HEK293 (cell line): ENCODE measurements around the gene PARD3B.

ENCODE experiments used
- CTCF ChIA-PET: fragments of 350-600 bp; formaldehyde crosslinking; extraction: SDS; loops from one replicate; lab custom pipeline; 2021; ENCODE audit warnings: antibody characterized with exemption; lab: Yijun Ruan, JAX
- POLR2A ChIA-PET: fragments of 300-600 bp; formaldehyde crosslinking; extraction: SDS; loops from one replicate; lab custom pipeline; 2020; ENCODE audit warnings: antibody characterized with exemption, inconsistent platforms; lab: Yijun Ruan, JAX
- H3K27ac ChIP-seq: fragments of 200-500 bp; sonication (Bioruptor generic); 2 replicates; pipeline ENCODE4 v1.5.1; 2014; ENCODE audit warnings: low read depth, low read length, control low read depth, inconsistent platforms; ENCODE audit errors: extremely low read depth
- H3K36me3 ChIP-seq, 2 experiments: fragments of 200-500 bp in 1 of 2; sonication (Bioruptor generic) in 1 of 2; 1 replicate in 1 of 2; 2 replicates in 1 of 2; pipeline ENCODE4 v1.5.1; 2014 to 2017; ENCODE audit warnings: inconsistent platforms in 2 of 2, low read length in 2 of 2; ENCODE audit not compliant: control insufficient read depth in 2 of 2, insufficient read depth in 1 of 2
- H3K4me1 ChIP-seq: fragments of 200-500 bp; sonication (Bioruptor generic); 2 replicates; pipeline ENCODE4 v1.5.1; 2014; ENCODE audit warnings: mild to moderate bottlenecking, low read length, inconsistent platforms; ENCODE audit not compliant: control insufficient read depth, insufficient read depth
- H3K4me3 ChIP-seq: 2 replicates; pipeline ENCODE4 v1.5.1; 2011; ENCODE audit warnings: low read depth, mild to moderate bottlenecking, control low read depth, low read length, moderate library complexity
- H3K9me3 ChIP-seq: fragments of 200-500 bp; sonication (Bioruptor generic); 2 replicates; pipeline ENCODE4 v1.5.1; 2014; ENCODE audit warnings: low read depth, low read length, inconsistent platforms; ENCODE audit not compliant: control insufficient read depth, insufficient read depth
- KLF8 ChIP-seq: fragments of 450-650 bp; formaldehyde crosslinking; IDR thresholded peaks from 2 replicates; pipeline ENCODE4 v1.5.1; 2016; ENCODE audit warnings: missing biosample characterization, missing genetic modification characterization
- MZF1 ChIP-seq: fragments of 450-650 bp; formaldehyde crosslinking; IDR thresholded peaks from 2 replicates; pipeline ENCODE4 v1.5.1; 2017; ENCODE audit warnings: missing biosample characterization, missing genetic modification characterization, borderline replicate concordance
- ZBTB11 ChIP-seq: fragments of 450-650 bp; formaldehyde crosslinking; conservative IDR thresholded peaks from 2 replicates; pipeline ENCODE4 v1.5.1; 2016; ENCODE audit warnings: low read depth, missing biosample characterization, missing genetic modification characterization
- ZFP69B ChIP-seq: fragments of 450-650 bp; formaldehyde crosslinking; IDR thresholded peaks from 2 replicates; pipeline ENCODE4 v1.5.1; 2016; ENCODE audit warnings: missing biosample characterization, missing genetic modification characterization
- ZNF140 ChIP-seq: fragments of 450-650 bp; formaldehyde crosslinking; IDR thresholded peaks from 2 replicates; pipeline ENCODE4 v1.5.1; 2016; ENCODE audit warnings: missing biosample characterization, missing genetic modification characterization
- ZNF221 ChIP-seq: fragments of 450-650 bp; formaldehyde crosslinking; IDR thresholded peaks from 2 replicates; pipeline ENCODE4 v1.5.1; 2017; ENCODE audit warnings: missing biosample characterization, missing genetic modification characterization, borderline replicate concordance
- ZNF302 ChIP-seq: fragments of 450-650 bp; formaldehyde crosslinking; IDR thresholded peaks from 2 replicates; pipeline ENCODE4 v1.5.1; 2016; ENCODE audit warnings: missing biosample characterization, missing genetic modification characterization, low read depth
- ZNF354C ChIP-seq: fragments of 450-650 bp; formaldehyde crosslinking; IDR thresholded peaks from 2 replicates; pipeline ENCODE4 v1.5.1; 2016; ENCODE audit warnings: missing biosample characterization, missing genetic modification characterization, low read depth, borderline replicate concordance
- ZNF362 ChIP-seq: fragments of 450-650 bp; formaldehyde crosslinking; IDR thresholded peaks from 2 replicates; pipeline ENCODE4 v1.5.1; 2016; ENCODE audit warnings: missing biosample characterization, missing genetic modification characterization
- ZNF398 ChIP-seq: fragments of 450-650 bp; formaldehyde crosslinking; IDR thresholded peaks from 2 replicates; pipeline ENCODE4 v1.5.1; 2017; ENCODE audit warnings: missing biosample characterization, missing genetic modification characterization
- ZNF560 ChIP-seq: fragments of 450-650 bp; formaldehyde crosslinking; IDR thresholded peaks from 2 replicates; pipeline ENCODE4 v1.5.1; 2017; ENCODE audit warnings: missing biosample characterization, missing genetic modification characterization, borderline replicate concordance
- ZNF626 ChIP-seq: fragments of 450-650 bp; sonication (Bioruptor Pico); formaldehyde crosslinking; IDR thresholded peaks from 2 replicates; pipeline ENCODE4 v1.5.1; 2018; ENCODE audit warnings: missing biosample characterization, missing genetic modification characterization, inconsistent platforms
- ZNF792 ChIP-seq: fragments of 450-650 bp; formaldehyde crosslinking; IDR thresholded peaks from 2 replicates; pipeline ENCODE4 v1.5.1; 2016; ENCODE audit warnings: missing biosample characterization, missing genetic modification characterization
- TF ChIP-seq, protein P1 (sequence below): fragments of 450-650 bp; formaldehyde crosslinking; IDR thresholded peaks from 2 replicates; pipeline ENCODE4 v1.5.1; 2016; ENCODE audit warnings: missing biosample characterization, missing genetic modification characterization

PARD3B gene

DNA sequence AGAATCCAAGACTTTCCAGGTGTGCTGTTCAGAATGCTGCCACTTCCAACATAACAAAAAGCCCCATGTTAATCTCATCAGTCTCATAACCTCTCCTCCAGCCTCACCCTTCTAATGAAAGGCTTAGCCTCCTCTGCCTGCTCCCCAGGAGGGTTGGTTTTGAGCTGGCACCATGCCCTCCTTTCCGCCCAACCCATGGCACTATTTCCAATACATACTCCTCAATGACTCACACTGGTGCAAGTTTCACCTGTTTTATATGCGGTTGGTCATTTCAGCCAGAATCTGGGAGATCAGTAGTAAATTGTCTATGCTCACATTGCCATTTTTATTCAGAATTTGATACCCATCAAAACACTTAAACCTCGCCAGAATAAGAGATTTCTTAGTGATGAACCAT, 979.4 kb downstream of the PARD3B start (continued):
- TF ChIP-seq ZNF398 (tag by site-specific recombination): no peak
- TF ChIP-seq KLF8 (tag by site-specific recombination): no peak

DNA sequence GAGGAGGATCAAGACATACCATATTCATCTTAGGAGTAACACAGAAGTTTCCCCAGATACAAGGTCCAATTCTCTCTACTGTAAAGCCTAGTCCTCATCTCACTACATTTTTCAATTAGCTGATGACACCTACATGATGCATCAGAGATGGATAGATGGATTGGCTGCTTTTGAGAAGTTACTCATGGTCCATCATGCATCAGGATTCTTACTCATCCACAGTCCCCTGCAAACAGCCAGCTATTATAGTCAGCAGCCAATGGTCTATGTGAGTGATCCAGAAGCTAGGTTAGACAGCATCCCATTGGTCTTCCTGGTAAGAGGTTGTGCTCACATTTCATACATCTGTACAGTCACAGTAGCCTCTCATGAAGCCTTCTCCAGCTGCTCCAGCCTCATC, 982.5 kb downstream of the PARD3B start:
- no peaks in the 10 kb centered on the region for H3K4me1 ChIP-seq
- H3K4me3 ChIP-seq: no peak overlapping the region
- H3K9me3 ChIP-seq: no peaks in the 10 kb centered on the region
- H3K36me3 ChIP-seq: no peaks in the 10 kb centered on the region
- ChIA-PET CTCF (no interaction called here), POLR2A (no interaction called here)
- TF ChIP-seq ZBTB11 (tag by site-specific recombination): no peak
- no peak for TF ChIP-seq ZNF221 (tag by site-specific recombination)
- TF ChIP-seq ZNF140 (tag by site-specific recombination): no peak
- no peak for TF ChIP-seq ZNF354C (tag by site-specific recombination)
- TF ChIP-seq ZNF362: no peak
- TF ChIP-seq, protein P1, sequence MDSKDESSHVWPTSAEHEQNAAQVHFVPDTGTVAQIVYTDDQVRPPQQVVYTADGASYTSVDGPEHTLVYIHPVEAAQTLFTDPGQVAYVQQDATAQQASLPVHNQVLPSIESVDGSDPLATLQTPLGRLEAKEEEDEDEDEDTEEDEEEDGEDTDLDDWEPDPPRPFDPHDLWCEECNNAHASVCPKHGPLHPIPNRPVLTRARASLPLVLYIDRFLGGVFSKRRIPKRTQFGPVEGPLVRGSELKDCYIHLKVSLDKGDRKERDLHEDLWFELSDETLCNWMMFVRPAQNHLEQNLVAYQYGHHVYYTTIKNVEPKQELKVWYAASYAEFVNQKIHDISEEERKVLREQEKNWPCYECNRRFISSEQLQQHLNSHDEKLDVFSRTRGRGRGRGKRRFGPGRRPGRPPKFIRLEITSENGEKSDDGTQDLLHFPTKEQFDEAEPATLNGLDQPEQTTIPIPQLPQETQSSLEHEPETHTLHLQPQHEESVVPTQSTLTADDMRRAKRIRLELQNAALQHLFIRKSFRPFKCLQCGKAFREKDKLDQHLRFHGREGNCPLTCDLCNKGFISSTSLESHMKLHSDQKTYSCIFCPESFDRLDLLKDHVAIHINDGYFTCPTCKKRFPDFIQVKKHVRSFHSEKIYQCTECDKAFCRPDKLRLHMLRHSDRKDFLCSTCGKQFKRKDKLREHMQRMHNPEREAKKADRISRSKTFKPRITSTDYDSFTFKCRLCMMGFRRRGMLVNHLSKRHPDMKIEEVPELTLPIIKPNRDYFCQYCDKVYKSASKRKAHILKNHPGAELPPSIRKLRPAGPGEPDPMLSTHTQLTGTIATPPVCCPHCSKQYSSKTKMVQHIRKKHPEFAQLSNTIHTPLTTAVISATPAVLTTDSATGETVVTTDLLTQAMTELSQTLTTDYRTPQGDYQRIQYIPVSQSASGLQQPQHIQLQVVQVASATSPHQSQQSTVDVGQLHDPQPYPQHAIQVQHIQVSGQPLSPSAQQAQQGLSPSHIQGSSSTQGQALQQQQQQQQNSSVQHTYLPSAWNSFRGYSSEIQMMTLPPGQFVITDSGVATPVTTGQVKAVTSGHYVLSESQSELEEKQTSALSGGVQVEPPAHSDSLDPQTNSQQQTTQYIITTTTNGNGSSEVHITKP: no peak
- no peak for TF ChIP-seq ZFP69B (tag by site-specific recombination)
- no peak for TF ChIP-seq ZNF626 (tag by site-specific recombination)
- no peak for TF ChIP-seq ZNF560
- H3K27ac ChIP-seq: no peak overlapping the region

GRCh38 chr2:205531072-205531471, 985.8 kb downstream of the PARD3B start:
- POLR2A ChIA-PET: no interaction called here
- no peaks in the 10 kb centered on the region for H3K36me3 ChIP-seq
- TF ChIP-seq ZNF792 (tag by site-specific recombination): no peak
- no peak for TF ChIP-seq ZNF302
- no peak for TF ChIP-seq MZF1 (tag by site-specific recombination)
- no peak overlapping the region for H3K27ac ChIP-seq
- H3K4me3 ChIP-seq: no peak overlapping the region
- H3K9me3 ChIP-seq: no peaks in the 10 kb centered on the region
- no peaks in the 10 kb centered on the region for H3K4me1 ChIP-seq
- CTCF ChIA-PET: interaction anchor here (0.7 kb wide), 1 partner anchor 107 kb away, joined by 4 read pairs; no protein-coding TSS in a partner anchor
